ENCODE data around the gene SLC25A12.
"Not testable (repeated sequence)": the region's sequence is repeated elsewhere in the genome, so short reads cannot be mapped to it uniquely, and the experiment has no call there.

Gene SLC25A12

DNA sequence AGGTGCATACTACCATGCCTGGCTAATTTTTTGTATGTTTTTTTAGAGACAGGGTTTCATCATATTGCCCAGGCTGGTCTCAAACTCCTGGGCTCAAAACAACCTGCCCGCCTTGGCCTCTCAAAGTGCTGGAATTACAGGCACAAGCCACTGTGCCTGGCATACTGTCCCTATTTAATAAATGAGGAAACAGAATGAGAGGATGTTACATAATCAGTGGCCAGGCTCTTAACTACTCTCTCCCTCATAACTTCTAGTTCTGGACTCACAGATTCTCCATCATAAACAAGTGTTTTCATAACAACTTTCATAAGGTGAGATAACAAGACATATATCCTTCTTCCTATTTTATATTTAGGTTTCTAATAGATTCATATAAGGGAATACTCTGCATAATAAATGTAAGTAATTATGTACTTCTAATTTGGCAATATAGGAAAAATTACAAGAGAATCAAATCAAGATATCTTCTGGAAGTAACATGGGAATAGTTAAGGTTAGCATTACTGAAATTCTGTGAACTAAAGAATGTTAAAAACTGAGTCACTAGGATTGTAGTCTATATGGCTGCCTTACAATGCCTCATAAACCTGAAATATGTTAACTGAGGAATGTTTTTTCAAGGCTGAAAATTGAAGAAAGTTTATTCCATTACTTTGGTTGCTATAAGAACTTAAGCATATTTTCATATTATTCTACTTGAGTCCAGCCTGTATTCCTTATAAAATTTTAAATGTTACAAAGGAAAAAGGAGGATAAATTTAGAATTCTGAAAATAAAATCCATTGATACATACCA is 71.3 kb downstream of the SLC25A12 start:
- no peak for DNase-seq

DNA sequence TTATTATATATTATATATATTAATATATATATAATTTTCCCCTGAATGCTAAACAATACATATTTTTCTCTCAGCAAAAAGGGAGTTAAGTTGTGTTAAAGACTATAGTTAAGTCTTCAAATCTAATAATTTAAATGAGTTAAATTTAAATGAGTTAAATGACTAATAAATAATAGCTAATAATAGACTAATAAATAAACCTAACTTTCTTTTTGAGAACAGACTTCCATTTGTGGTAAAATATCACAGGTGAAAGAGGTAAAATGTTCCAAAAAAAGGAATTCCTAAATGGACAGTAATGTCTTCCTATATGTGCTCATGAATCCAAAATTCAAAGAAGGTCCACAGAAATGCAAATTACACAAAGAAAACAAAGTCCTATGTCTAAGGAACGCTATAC is 74.6 kb downstream of the SLC25A12 start:
- no peak for DNase-seq

DNA sequence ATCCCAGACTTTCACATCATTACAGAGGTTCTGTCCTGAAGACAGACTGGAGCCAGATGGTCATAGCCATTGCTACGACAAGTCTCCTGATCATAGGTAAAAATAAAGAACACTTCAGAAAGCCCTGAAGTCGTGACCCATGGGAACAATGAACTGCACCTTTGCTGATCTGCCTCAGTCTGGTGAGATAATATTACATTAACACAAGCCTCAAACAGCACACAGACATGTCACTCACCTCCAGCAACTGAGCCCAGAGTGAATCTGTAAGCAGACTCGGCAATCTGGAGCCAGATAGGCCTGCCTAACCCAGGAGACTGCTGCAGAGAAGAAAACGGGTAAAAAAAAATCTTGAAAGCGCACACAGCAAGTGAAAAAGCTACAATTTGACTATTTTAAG is 79.2 kb downstream of the SLC25A12 start:
- no peak for DNase-seq

DNA sequence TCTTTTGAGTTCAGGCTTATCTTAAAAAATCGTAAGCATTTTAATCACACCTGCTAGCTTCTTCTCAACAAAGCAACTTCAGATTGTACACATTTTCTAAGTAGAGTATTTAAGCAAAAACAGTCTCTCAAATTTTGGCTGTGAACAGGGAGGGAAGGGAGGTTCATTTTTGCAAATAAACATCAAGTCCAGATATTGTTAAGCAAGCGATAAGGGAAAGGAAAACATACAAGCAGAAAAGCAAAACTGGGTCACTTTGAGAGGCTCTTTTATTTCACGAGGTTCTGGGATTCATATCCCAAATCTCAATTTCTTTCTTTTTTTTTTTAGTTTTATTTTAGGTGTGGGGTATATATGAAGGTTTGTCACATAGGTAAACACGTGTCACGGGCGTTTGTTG is 79.9 kb downstream of the SLC25A12 start:
- no peak for DNase-seq

DNA sequence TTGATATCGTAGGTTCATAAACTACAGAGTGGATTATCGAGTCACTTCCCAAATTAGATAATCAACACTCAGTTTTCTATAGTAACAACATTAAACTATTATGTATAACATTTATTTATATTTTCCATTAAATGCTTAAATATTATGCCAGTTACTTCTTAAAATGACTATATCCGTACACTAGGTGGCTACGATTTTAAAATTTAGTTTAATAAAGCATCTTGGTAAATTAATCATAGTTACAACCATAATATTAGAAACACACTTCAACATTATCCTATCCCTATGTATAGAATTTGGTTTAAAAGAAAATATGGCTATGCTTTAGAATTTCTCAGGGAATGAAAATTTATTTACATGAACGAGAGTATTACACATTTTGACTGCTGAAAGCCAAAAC is 80.3 kb downstream of the SLC25A12 start:
- no peak for DNase-seq

DNA sequence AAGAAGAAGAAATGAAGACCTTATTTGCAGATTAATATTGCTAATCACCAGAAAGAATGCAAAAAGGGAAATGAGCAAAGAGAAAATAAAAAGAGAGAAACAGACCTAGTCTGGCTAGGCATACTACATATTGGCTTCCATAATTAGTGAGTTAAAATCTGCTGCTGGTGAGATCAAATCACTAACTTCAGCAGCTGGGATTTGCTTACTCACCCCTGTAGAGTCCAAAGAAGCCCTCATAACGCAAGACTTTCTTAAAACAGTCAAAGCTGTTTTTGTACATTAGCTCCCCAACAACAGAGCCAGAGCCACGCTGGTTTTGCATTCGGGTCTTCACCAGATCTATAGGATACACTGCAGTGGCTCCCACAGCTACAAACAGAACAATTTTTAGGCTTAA is 80.9 kb downstream of the SLC25A12 start:
- DNase-seq: no peak

DNA sequence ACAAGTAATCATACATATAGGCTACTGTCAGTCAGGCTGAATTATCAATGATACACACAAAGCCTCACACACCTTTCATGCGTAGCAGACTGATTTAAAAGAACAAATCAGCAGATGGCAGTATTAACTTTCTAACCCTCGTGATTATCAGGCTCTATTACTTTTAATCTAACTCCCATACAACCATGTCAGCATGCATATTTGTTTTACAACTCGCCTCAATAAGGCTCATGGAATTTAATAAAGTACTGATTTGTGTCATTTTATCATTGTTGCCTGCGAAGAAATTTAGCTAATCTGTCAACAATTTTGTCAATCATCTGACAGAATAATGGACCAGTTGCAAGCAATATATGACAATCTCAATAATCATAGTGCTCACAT is 82.8 kb downstream of the SLC25A12 start:
- no peak for DNase-seq

DNA sequence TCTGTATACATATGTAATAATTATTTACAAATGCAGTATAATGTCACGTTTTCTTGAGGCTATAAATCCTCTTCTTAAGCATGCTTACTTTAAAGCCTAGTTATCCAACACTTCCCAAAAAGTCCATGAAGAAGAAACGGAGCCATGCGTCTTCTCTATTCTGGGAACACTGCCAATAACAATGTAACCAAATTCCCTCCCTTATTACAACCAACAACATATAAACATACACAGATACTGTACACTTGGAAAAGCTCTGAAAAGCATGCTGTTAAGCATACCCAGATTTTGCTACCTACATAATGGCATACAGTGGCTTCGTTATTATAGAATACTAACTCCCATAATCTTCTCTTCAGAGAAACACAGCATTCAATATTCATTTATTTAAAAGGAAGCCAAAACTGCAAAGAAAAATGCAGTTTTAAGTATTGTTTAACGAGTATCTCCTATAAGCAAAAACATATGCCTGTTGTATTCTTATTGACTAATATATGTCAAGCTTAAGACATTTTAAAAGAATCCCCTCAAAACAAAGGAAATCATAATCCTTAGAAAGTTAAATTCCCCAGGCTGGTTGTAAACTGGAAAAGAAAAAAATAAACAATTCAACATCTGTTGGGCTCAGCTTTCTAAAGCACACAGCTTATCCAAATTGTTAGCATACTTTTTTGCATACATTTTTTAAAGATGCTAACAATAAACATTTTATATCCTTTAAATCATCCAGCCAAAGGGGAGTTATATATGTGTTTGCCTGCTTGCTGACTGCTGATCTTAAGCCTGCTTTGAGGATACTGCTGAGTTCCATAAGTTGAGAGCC is 83.4 kb downstream of the SLC25A12 start:
- no peak for DNase-seq

DNA sequence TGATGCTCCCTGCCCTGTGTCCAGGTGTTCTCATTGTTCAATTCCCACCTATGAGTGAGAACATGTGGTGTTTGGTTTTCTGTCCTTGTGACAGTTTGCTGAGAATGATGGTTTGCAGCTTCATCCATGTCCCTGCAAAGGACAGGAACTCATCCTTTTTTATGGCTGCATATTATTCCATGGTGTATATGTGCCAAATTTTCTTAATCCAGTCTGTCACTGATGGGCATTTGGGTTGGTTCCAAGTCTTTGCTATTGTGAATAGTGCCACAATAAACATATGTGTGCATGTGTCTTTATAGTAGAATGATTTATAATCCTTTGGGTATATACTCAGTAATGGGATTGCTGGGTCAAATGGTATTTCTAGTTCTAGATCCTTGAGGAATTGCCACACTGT is 85.2 kb downstream of the SLC25A12 start:
- not testable (repeated sequence) for DNase-seq

DNA sequence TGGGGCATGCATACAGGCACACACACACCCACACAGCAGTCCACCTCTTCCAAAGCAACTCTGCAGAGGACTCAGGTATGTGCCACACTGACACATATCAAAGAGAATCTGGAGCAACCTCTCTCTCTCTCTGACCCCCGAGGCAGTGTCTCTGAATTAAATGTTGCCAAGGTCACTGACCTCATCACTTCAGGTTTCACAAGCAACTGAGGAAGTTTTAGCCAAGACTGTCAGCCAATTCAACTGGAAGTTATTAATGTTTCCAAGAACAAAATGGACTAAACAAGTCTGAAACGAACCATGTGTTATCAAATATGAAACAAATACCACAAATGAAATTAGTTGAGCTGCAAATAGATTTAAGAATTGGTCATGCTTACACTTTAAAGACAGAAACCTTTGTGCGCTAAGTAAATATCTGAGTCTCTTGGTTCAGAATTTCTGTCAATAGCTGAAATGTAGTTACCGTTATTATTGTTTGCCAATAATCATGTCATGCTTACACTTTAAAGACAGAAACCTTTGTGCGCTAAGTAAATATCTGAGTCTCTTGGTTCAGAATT is 86.1 kb downstream of the SLC25A12 start:
- no peak for DNase-seq

DNA sequence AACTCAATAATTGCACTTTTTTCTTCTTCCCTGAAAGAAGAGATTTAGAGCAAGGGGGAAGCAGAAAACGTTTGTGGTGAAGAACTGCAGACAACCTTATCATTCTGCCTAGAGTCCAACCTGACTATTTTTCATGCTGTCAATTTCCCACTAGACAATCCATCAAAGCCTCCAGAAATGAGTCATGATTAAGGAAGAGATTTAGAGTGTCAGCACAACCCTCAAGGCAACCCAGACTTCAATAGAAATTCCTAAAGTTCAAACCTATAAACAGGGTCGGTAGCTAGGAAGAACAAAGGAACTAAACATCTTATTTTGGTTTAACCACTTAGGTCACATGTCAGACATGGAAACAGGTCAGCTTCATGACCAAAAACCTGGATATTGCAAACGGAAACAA is 86.9 kb downstream of the SLC25A12 start:
- DNase-seq: no peak

DNA sequence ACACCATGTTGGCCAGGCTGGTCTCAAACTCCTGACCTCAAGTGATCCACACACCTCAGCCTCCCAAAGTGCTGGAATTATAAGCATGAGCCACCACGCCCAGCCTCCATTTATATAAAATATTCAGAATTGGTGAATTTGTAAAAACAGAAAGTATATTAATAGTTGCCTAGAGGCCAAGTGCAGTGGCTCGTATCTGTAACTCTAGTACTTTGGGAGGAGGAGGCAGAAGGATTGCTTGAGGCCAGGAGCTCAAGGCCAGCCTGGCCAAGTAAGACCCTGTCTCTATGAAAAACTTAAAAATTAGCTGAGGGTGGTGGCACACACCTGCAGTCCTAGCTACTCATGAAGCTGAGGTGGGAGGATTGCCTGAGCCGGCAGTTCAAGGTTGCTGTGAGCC is 89.6 kb downstream of the SLC25A12 start:
- no peak for DNase-seq

DNA sequence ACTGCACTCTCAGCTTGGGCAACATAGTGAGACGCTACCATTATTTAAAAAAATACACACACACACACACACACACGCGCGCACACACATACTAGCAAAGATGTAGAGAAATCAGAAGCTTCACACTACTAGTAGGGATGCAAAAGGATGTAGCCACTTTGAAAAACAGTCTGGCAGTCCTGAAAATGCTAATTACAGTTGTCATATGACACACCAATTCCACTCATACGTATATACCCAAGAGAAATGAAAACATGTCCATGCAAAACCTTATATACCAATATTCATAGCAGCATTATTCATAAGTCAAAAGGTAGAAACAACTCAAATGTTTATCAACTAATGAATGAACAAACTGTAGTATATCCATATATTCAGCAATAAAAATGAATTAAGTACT is 90.3 kb downstream of the SLC25A12 start:
- DNase-seq: no peak

DNA sequence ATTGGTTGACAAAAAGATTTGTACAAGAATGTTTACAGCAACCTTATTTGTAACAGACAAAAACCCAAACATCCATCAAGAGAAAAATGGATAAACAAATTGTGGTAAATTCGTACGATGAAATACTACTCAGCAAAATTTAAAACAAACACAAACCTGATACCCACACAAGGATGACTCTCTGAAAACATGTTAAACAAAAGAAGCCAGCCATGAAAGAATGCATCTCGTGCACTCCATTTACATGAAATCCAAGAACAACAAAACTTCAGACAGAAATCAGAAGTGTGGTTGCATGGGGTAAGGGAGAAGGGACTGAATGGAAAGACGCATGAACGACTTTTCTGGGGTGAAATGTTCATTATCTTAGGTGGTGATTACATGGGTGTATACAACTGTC is 93.4 kb downstream of the SLC25A12 start:
- DNase-seq: no peak

DNA sequence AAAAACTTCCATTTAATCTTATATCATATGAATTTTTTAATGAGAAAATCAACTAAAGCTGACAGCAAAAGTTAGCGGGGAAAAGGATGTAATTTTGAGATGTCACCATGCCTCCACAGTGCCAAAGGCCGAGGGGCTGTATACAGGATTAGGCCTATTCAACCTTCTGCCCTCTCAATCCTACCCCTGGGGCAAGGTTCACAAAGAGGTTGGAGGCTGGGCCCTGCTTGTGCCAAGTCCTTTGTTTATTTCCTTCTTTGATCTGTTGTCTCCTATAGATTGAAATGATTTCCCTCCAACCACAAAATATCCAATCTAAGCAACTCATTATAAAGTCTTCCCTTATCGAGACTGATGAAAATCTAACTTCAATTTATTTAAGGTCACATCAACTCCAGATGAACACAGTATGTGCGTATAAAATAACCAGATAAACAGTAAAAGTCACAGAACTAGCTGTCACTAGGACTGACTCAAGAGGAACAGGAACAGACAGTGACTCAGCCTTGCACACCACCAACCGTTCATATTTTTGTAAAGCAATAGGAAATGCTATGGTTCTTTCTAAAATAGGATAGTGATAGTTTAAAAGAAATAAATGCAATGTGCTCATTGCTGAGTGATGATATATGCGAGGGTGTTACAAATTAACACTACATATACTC is 95.8 kb downstream of the SLC25A12 start:
- DNase-seq: no peak

DNA sequence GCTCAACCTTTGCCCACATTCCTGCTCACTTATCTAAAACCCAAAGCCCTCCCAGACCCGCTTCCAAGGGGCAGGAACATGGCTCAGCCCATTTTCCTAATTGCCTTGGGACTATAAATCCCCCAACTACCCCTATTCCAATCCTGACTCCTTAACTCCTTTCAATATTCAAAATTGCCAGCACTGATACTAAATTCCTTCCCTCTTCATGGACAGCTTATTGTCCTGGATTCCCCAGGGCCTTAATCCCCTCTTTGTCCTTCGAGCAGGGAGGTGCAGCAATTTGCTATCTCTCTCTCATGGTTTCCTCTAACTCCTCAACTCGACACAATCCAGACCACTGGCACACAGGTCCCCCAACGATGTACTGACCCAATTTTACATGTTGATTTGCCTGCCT is 99.1 kb downstream of the SLC25A12 start:
- no peak for DNase-seq

DNA sequence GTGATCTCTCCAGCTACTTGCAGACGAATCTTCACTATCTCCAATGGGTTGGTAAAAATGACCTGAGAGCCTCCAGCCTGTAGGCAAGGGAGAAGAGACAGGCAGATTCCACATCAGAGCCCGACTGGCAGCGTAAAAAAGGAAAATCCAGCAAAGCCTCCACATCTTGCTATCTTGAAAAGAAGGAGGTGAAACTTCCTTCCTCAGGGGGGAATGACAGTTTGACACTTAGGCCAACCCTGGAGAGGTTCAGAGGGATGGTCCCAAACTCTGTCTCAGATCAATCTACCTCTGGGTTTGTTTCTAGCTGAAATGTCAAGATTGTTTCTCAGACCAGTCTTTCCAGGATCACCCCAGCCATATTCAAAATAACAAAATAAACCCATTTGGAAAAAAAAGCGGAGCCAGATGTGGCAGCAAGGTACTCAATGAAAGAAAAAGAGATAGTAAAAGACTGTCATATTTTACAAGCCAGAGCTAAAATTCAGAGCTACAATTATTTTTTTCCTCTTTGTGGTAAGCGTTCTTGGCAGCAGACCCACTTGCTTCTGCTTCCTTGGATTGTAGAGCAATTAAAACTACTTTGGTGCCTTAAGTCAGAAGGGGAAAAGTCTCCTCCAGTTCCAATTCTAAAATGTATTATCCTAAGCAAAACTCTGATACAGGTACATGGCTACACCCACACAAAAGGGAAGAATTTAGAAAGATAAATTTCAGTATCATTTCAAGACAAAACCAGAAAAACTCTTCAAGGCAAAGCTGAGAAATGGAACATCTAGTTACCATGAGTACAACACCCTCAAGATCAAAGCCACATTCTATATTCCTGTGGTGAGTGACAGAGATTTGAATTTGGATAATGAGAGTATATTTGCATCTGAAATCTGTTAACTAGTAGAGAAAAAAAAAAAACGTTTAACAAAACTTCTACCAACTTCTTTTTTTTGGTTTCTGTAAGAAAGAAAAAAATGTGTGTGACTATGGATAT is 100.1 kb downstream of the SLC25A12 start:
- no peak for DNase-seq

DNA sequence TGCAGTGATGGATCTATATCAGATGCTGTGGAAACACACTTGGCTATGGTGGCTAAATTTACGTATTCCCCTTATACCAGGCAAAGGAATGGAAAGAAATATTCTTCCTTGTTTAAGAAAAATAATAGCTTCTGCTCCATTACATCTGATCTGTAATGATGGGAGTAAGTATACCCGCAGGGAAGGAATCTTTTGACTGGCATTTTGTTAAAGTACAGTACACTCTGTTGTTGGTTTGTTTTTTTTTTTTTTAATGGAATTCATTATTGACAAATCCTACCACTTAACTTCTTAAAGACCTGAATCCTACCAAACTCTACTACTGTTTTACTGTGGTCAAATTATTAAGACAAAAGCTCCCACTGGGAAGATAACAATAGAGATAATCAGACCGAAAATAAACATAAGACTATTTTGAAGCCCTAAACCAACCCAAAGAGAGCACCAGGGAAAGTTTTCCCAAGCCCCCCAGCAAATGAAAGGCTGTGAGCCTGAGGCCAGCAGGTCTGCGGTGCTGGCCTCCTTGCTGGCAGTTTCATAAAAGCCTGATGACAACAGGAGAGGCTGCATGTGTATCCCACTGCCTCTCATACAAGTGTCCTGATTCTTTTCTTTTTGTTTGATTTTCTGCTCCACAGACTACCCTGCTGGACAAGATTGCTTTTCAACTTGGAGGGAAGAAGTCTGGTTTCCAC is 101.0 kb downstream of the SLC25A12 start:
- DNase-seq: no peak

DNA sequence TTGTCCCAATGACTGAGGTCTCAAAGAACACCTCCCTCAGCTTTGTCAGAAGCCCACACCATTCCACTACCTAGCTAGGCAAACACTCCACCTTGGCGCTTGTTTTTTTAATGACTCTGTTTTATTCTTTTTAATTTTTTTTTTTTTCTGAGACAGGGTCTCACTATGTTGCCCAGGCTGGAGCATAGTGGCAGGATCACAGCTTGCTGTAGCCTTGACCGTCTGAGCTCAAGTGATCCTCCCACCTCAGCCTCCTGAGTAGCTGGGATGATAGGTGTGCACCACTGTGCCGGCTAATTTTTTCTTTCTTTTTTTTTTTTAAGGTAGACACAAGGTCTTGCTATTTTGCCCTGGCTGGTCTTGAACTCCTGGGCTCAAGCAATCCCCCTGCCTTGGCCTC is 101.9 kb downstream of the SLC25A12 start:
- no peak for DNase-seq

DNA sequence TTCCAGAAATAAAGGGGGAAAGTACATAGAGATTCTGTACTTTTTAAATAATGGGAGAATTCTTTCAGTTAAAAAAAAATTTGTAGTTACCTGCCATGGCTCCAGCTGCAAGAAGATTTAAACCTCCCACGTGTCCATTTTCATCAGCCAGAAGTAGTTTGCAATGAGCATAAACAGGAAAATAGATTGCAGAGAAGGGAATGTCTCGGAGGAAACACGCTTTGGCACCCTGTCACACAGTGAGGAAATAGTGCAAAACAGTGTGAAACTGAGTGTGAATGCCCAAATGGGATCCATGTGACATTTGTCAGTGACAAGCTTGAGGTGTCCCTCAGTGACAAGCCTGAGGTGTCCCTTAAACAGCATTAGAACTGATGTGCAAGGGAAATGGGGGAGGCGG is 102.7 kb downstream of the SLC25A12 start:
- no peak for DNase-seq

DNA sequence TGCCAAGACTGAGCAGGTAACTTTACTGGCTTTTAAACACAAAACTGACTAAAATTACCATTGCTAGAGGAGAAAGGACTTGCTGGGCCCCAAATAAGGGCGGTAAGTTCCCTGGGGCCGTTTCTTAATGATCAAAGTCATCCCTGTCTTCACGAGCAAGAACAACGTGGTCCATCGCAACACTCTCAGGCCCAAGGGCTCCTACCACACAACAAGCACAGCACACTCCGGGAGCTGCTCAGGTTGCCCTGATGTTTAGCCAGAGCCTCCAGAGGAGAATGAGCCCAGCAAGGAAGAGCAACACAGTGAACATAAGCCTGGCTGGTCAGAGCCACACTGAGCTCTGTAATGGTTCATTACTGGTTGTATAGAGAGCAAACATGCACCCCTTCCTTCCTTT is 104.1 kb downstream of the SLC25A12 start:
- DNase-seq: no peak

Measured in GOT3 (cell line).